ENCODE data around the gene TMCC1.
"Not testable (repeated sequence)": the region's sequence is repeated elsewhere in the genome, so short reads cannot be mapped to it uniquely, and the experiment has no call there.

Gene TMCC1

DNA sequence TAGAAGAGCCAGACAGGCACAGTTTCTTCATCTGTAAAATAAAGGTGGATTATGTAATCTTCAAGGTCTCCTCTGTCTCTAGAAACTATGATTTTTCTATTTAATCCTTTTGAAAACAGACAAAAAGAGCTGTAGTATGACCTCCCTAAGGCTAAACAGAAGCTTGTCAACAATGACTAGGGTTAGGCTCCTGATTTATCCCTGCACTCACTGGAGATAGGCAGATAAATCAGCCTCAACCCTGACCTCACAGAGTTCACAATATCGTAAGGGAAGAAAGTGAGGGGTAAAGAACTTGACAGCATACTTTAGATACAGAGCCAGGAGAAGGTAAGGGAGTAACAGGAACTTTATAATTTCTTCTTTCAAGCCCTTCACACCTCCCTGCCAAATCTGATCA, 124.8 kb downstream of the TMCC1 start:
- no peak for DNase-seq

DNA sequence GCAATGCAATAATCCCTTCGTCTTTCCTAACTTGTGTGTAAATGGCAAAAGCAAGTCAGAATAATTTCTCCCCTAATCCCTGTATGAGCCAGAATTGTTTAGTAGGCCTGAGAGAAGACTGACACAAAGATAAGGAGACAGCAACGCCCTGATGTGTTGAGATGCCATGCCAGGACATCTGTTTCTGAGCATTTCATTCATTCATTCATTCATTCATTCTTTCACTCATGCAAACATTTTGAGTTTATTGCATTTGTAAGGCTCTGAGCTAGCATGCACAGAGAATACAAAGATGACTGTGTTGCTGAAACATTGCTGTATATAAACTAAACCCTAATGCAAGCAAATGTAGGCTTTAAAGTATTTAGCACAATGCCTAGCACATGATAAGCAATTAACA, 127.4 kb downstream of the TMCC1 start:
- no peak for DNase-seq

GRCh38 chr3:129764090-129764489, 129.4 kb downstream of the TMCC1 start:
- DNase-seq: no peak

DNA sequence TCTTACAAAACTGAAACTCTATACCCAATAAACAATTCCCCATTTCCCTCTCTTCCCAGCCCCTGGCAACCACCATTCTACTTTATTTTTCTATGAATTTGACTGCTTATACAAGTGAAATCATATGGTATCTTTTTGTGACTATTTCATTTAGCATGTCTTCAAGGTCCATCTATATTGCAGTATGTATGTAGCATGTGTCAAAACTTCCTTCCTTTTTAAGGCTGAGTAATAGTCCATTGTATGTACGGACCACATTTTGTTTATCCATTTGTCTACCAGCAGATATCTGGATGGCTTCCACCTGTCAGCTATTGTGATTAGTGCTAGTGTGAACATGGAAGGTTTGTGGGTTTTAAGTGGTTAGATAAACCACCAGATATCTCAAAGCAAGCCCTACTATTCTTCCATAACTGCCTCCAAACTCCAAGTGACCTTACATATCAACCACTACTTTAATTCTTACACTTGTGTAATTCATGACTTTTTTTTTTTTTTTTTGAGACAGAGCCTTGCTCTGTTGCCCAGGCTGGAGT, 134.7 kb downstream of the TMCC1 start:
- DNase-seq: no peak

GRCh38 chr3:129758306-129758705, 135.2 kb downstream of the TMCC1 start:
- DNase-seq: no peak

- DNase-seq: no peak
Observed at GRCh38 chr3:129756871-129757270, 136.6 kb downstream of the TMCC1 start.

- not testable (repeated sequence) for DNase-seq
Observed at GRCh38 chr3:129751105-129751504, 142.4 kb downstream of the TMCC1 start.

DNA sequence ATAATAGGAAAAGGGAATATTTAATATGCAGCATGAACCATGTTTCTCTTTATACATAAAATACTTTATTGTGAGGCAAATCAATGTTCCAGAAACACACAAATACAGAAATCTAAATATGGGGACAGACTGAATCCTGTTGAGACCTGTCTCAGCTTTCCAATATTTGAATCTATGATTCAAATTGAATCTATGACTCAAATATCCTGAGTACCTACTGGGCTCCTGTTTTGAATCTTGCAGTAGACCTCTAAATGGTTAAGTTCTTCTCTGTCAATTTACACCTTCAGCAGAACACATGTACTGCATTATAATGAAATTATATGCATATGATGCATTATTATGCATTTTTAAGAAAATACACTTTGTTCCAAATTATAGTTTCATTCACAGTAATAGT, 143.8 kb downstream of the TMCC1 start:
- DNase-seq: no peak

DNA sequence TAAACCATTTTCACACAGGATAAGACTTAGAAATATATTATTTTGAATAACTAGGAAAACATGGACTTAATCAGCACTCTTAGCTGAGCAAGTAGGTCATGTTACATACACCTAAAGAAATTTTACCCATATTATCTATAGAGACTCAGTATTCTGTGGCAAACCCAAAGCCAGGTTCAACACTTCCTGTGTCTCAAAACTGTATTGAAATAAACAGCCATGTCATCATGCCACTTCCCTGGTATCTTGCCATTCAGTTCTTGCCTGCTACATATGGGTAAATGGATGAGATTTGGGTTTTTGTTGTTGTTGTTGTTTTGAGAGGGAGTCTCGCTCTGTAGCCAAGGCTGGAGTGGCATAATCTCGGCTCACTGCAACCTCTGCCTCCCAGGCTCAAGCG, 145.5 kb downstream of the TMCC1 start:
- DNase-seq: no peak

DNA sequence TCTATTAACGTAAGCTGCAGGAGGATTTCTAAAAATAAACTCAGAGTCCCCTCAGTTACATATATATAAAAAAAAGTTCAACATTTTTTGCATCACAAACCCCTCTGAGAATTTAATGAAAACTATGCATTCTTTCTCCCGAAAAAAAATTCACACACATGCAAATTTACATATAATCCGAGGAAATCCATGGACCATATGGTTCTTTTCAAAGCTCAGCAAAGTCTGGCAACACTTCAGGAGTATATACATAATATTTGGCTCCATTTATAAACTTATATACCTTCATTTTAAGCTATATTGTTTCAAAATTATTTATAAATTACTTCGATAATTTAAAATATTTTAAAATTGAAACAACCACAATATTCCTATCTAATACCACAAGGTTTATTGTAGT, 146.4 kb downstream of the TMCC1 start:
- DNase-seq: no peak

GRCh38 chr3:129746629-129747028, 146.9 kb downstream of the TMCC1 start:
- no peak for DNase-seq

GRCh38 chr3:129745253-129745652, 148.3 kb downstream of the TMCC1 start:
- no peak for DNase-seq

GRCh38 chr3:129741794-129742193, 151.7 kb downstream of the TMCC1 start:
- no peak for DNase-seq

DNA sequence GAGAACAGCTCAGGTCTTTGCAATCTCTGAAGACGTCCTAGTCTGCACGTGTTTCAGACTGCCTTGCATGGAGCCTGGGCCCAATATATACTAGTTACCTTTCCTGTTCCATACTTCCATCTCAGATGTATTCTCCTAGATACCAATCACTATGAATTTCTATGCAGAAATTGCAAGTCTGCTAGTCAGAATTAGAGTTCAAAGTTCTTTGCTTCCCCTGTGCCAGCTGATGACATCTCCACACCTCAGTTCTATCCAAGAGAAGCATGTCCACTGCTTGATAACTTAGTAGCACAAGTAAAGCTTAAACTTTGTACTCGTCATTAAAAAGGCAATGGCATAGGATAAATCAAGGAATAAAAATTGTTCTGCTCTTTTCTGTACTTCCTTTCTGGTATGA, 153.4 kb downstream of the TMCC1 start:
- no peak for DNase-seq

GRCh38 chr3:129739634-129740033, 153.9 kb downstream of the TMCC1 start:
- no peak for DNase-seq

GRCh38 chr3:129738172-129738571, 155.3 kb downstream of the TMCC1 start:
- no peak for DNase-seq

DNA sequence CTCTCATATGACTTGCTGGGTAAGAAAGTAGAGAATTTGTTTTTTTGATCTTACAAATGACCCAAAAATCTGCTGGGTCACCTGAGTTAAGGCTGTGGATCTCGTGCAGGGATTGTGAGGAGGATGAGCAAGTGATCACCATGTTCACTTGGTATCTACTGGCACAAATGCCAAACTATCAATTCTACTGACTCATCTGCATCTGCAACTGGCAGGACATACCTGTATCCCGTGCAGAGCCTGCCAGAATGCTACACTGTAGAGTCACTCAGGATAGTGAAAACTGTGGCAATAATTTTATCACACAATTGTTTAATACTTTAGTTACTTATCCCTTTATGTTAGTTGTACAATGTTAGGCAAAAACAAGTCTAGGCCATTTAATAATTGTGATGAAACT, 157.4 kb downstream of the TMCC1 start:
- DNase-seq: no peak

DNA sequence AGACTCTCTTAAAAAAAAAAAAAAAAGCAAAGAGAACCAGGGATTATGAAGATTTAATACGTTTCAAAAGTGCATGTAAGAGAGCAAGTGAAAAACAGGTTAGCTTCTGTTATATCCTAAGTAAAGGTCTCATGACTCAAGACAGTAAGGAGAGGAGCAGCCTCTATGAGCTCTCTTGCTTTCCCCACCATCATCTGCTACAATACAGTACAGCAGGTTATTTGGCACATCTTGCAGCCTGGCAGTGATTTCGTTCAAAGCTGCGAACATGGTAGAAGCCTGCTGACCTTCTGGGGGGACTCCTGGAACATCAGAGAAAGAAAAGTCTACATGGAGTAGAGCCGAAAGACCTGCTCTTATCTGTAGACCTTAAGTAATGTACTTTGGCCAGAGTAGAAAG, 157.9 kb downstream of the TMCC1 start:
- DNase-seq: no peak

- no peak for DNase-seq
Observed at GRCh38 chr3:129734449-129734848, 159.1 kb downstream of the TMCC1 start.

GRCh38 chr3:129732200-129732876, 161.2 kb downstream of the TMCC1 start:
- DNase-seq: no peak

- DNase-seq: no peak
Observed at GRCh38 chr3:129727707-129728106, 165.8 kb downstream of the TMCC1 start.

DNA sequence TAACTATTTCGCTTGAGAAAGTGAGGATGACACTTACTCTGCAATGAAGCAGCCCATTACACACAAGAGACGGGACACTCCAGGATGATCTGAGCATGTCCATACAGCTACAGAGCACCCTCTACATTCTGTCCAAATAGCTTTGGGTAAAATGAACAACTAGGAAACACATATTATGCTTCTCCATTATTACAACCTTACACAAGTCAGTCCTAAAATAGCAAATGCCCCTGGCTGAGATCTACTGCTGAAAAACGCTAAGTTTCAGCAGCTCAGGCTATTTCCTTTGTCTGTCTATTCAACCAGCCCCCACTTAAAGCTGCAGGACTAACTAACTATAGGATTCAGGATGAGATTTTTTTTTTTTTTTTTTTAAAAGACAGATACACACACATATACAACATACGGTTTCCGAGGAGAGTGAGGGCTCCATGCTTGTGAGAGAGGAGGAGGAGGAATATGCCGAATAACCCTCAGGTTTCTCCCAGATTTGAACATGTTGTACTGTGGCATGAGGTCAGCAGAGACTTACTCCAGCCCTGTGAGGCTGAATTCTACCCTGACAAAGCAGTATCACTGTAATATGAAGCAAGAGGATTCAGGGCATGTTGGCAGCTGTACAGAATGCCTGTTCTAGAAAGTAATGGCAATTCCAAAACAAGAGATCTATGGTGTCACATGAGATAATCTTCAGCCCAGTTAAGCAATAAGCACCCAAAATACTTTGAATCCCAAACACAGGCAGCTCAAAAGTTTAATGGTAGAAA, 169.8 kb downstream of the TMCC1 start:
- no peak for DNase-seq

- no peak for DNase-seq
Observed at GRCh38 chr3:129722527-129722926, 171.0 kb downstream of the TMCC1 start.

DNA sequence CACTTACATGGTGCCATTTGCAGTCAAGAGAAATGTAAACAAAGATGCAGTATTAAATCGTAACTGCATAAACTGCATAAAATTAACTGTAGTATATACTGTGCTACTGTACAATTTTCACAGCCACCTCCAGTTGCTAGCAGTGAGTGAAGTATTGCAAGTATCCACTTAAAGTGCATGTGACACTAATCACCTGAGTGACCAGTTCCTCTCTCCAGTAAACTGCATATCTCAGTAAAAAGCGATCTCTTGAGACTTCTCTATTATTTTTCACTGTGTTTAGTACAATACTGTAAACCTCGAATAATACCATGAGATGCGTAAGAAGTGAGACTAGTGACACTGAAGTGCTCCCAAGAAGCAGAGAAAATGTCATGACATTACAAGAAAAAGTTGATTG, 175.3 kb downstream of the TMCC1 start:
- DNase-seq: no peak

DNA sequence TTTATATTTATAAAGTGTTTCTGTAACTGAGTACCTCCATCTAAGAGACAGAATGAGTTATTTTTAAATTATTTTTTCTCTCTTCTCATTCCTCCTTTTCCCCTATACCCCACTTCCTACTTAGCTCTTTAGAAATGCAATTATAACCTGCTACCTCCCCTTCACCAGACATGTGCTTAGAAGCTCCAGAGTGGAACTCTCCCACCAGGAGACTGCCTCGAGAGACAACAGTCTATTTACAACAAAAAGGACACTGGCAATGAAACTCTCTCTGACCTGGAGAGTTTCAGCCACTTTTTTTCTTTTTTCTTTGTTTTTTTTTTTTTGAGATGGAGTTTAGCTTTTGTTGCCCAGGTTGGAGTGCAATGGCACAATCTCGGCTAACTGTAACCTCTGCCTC, 177.7 kb downstream of the TMCC1 start:
- DNase-seq: no peak
